Dendritic cell treated with granulocyte-macrophage colony-stimulating factor and Interleukin-4, amounts not matched to agents 40 ng/mL and 50 ng/mL, for 4 days (primary cell): ENCODE measurements around the gene ALDH1A3.
"Not testable (repeated sequence)": the region's sequence is repeated elsewhere in the genome, so short reads cannot be mapped to it uniquely, and the experiment has no call there.

Experiments used
- H3K27ac Mint-ChIP-seq: one replicate; pipeline ENCODE4 v1.8.0; 2022; ENCODE audit warnings: mild to moderate bottlenecking, mixed read lengths
- H3K27me3 Mint-ChIP-seq: one replicate; pipeline ENCODE4 v1.8.0; 2022; ENCODE audit warnings: mild to moderate bottlenecking, mixed read lengths
- H3K36me3 Mint-ChIP-seq: one replicate; pipeline ENCODE4 v1.8.0; 2022; ENCODE audit warnings: low read depth, mixed read lengths
- H3K4me1 Mint-ChIP-seq: one replicate; pipeline ENCODE4 v1.8.0; 2022; ENCODE audit warnings: low read depth, mixed read lengths
- H3K4me3 Mint-ChIP-seq: one replicate; pipeline ENCODE4 v1.8.0; 2022; ENCODE audit warnings: mild to moderate bottlenecking, moderate library complexity, mixed read lengths
- H3K9me3 Mint-ChIP-seq: one replicate; pipeline ENCODE4 v1.8.0; 2022; ENCODE audit warnings: mixed read lengths
- intact Hi-C: fragments of 100-400 bp; cut with micrococcal nuclease; formaldehyde crosslinking; loops from one replicate; pipeline ENCODE4 v1.15.0; 2022

ALDH1A3 gene

GRCh38 chr15:100849021-100849854, 30.4 kb upstream of the ALDH1A3 start:
- Mint-ChIP-seq H3K9me3 (no peaks in the 10 kb centered on the region), H3K27ac (peak overlapping the region; percentile 47), H3K36me3 (no peaks in the 10 kb centered on the region), H3K4me1 (peaks cover 6% of the 10 kb centered on the region), H3K4me3 (peak overlapping the region; percentile 73), H3K27me3 (peaks cover 15% of the 10 kb centered on the region)
- intact Hi-C loops: no loop called here

- Mint-ChIP-seq H3K4me1 (peaks cover 6% of the 10 kb centered on the region), H3K27me3 (peaks cover 15% of the 10 kb centered on the region), H3K27ac (no peak overlapping the region), H3K9me3 (no peaks in the 10 kb centered on the region), H3K36me3 (no peaks in the 10 kb centered on the region), H3K4me3 (peak overlapping the region; percentile 73)
- intact Hi-C loops: no loop called here
Measured at GRCh38 chr15:100849855-100850218, 29.8 kb upstream of the ALDH1A3 start.

GRCh38 chr15:100851428-100852015, 28.1 kb upstream of the ALDH1A3 start:
- H3K36me3 Mint-ChIP-seq, intact Hi-C loops, H3K27ac Mint-ChIP-seq, H3K4me3 Mint-ChIP-seq, H3K4me1 Mint-ChIP-seq, H3K9me3 Mint-ChIP-seq: not testable (repeated sequence)
- peaks cover 15% of the 10 kb centered on the region for H3K27me3 Mint-ChIP-seq

GRCh38 chr15:100852630-100853029, 27.0 kb upstream of the ALDH1A3 start:
- H3K9me3 Mint-ChIP-seq: no peaks in the 10 kb centered on the region
- intact Hi-C loops: no loop called here

GRCh38 chr15:100853676-100854440, 25.8 kb upstream of the ALDH1A3 start:
- H3K4me1 Mint-ChIP-seq: peaks cover 6% of the 10 kb centered on the region
- H3K4me3 Mint-ChIP-seq: no peak overlapping the region
- no peak overlapping the region for H3K27ac Mint-ChIP-seq
- no peaks in the 10 kb centered on the region for H3K9me3 Mint-ChIP-seq
- peaks cover 8% of the 10 kb centered on the region for H3K27me3 Mint-ChIP-seq
- H3K36me3 Mint-ChIP-seq: no peaks in the 10 kb centered on the region
- intact Hi-C loops: no loop called here

More at GRCh38 chr15:100852630-100853029, 27.0 kb upstream of the ALDH1A3 start:
- Mint-ChIP-seq H3K4me1 (peaks cover 6% of the 10 kb centered on the region), H3K27me3 (peaks cover 13% of the 10 kb centered on the region), H3K4me3 (no peak overlapping the region), H3K36me3 (no peaks in the 10 kb centered on the region), H3K27ac (no peak overlapping the region)

- Mint-ChIP-seq H3K4me3 (no peak overlapping the region), H3K27ac (no peak overlapping the region), H3K4me1 (peaks cover 9% of the 10 kb centered on the region), H3K36me3 (no peaks in the 10 kb centered on the region), H3K27me3 (no peaks in the 10 kb centered on the region), H3K9me3 (no peaks in the 10 kb centered on the region)
- intact Hi-C loops: no loop called here
Measured at GRCh38 chr15:100856867-100857266, 22.8 kb upstream of the ALDH1A3 start.

- Mint-ChIP-seq H3K36me3 (no peaks in the 10 kb centered on the region), H3K27ac (no peak overlapping the region), H3K4me3 (no peak overlapping the region), H3K4me1 (peaks cover 9% of the 10 kb centered on the region), H3K9me3 (no peaks in the 10 kb centered on the region), H3K27me3 (peaks cover 6% of the 10 kb centered on the region)
- intact Hi-C loops: no loop called here
Measured at GRCh38 chr15:100858294-100858693, 21.3 kb upstream of the ALDH1A3 start.

- Mint-ChIP-seq H3K4me1 (peaks cover 14% of the 10 kb centered on the region), H3K27ac (no peak overlapping the region), H3K27me3 (peaks cover 17% of the 10 kb centered on the region), H3K9me3 (no peaks in the 10 kb centered on the region), H3K4me3 (no peak overlapping the region), H3K36me3 (no peaks in the 10 kb centered on the region)
- intact Hi-C loops: no loop called here
Measured at GRCh38 chr15:100859970-100860828, 19.4 kb upstream of the ALDH1A3 start.

GRCh38 chr15:100860829-100861510, 18.7 kb upstream of the ALDH1A3 start:
- H3K27me3 Mint-ChIP-seq: peaks cover 20% of the 10 kb centered on the region
- intact Hi-C loops: no loop called here

GRCh38 chr15:100861511-100861991, 18.1 kb upstream of the ALDH1A3 start:
- peaks cover 14% of the 10 kb centered on the region for H3K4me1 Mint-ChIP-seq

More at GRCh38 chr15:100860829-100861510, 18.7 kb upstream of the ALDH1A3 start:
- Mint-ChIP-seq H3K27ac (no peak overlapping the region), H3K36me3 (no peaks in the 10 kb centered on the region), H3K4me3 (no peak overlapping the region), H3K9me3 (no peaks in the 10 kb centered on the region), H3K4me1 (peaks cover 14% of the 10 kb centered on the region)

GRCh38 chr15:100862162-100862561, 17.5 kb upstream of the ALDH1A3 start:
- intact Hi-C loops: no loop called here
- Mint-ChIP-seq H3K4me3 (no peak overlapping the region), H3K36me3 (no peaks in the 10 kb centered on the region), H3K27ac (no peak overlapping the region), H3K27me3 (peaks cover 20% of the 10 kb centered on the region), H3K4me1 (peaks cover 14% of the 10 kb centered on the region), H3K9me3 (no peaks in the 10 kb centered on the region)

More at GRCh38 chr15:100861511-100861991, 18.1 kb upstream of the ALDH1A3 start:
- H3K4me3 Mint-ChIP-seq: no peak overlapping the region
- peaks cover 20% of the 10 kb centered on the region for H3K27me3 Mint-ChIP-seq
- intact Hi-C loops: no loop called here
- no peaks in the 10 kb centered on the region for H3K36me3 Mint-ChIP-seq
- H3K9me3 Mint-ChIP-seq: no peaks in the 10 kb centered on the region
- no peak overlapping the region for H3K27ac Mint-ChIP-seq

GRCh38 chr15:100863075-100863795, 16.4 kb upstream of the ALDH1A3 start:
- H3K27me3 Mint-ChIP-seq: peaks cover 20% of the 10 kb centered on the region
- H3K36me3 Mint-ChIP-seq: no peaks in the 10 kb centered on the region
- H3K4me3 Mint-ChIP-seq: no peak overlapping the region
- H3K4me1 Mint-ChIP-seq: peaks cover 14% of the 10 kb centered on the region
- intact Hi-C loops: no loop called here
- no peak overlapping the region for H3K27ac Mint-ChIP-seq
- H3K9me3 Mint-ChIP-seq: no peaks in the 10 kb centered on the region
